ENCODE data around the gene LRRC74B.

LRRC74B gene

GRCh38 chr22:21073023-21073422 lies 27.3 kb downstream of the LRRC74B start:
- H3K4me3 ChIP-seq (ENCODE audit: low read depth, low read length) = no peak overlapping the region
- DNase-seq (ENCODE audit: low read depth) = no peak
- TF ChIP-seq CTCF (conservative IDR thresholded peaks at IDR 0.05; ENCODE audit: low read depth, low read length) = no peak

- no peak for DNase-seq (ENCODE audit: low read depth)
- H3K4me3 ChIP-seq (ENCODE audit: low read depth, low read length) = no peak overlapping the region
- no peak for TF ChIP-seq CTCF (conservative IDR thresholded peaks at IDR 0.05; ENCODE audit: low read depth, low read length)
Observed at GRCh38 chr22:21073482-21073881, 27.7 kb downstream of the LRRC74B start.

GRCh38 chr22:21074102-21074715 lies 28.5 kb downstream of the LRRC74B start:
- DNase-seq (ENCODE audit: low read depth) = peak; percentile 16
- H3K4me3 ChIP-seq (ENCODE audit: low read depth, low read length) = no peak overlapping the region
- TF ChIP-seq CTCF (conservative IDR thresholded peaks at IDR 0.05; ENCODE audit: low read depth, low read length) = no peak

GRCh38 chr22:21075516-21076138 lies 29.9 kb downstream of the LRRC74B start:
- TF ChIP-seq CTCF (conservative IDR thresholded peaks at IDR 0.05; ENCODE audit: low read depth, low read length) = no peak
- no peak overlapping the region for H3K4me3 ChIP-seq (ENCODE audit: low read depth, low read length)
- DNase-seq (ENCODE audit: low read depth) = no peak

GRCh38 chr22:21076912-21077625 lies 31.3 kb downstream of the LRRC74B start:
- TF ChIP-seq CTCF (conservative IDR thresholded peaks at IDR 0.05; ENCODE audit: low read depth, low read length) = no peak
- no peak overlapping the region for H3K4me3 ChIP-seq (ENCODE audit: low read depth, low read length)
- DNase-seq (ENCODE audit: low read depth) = no peak

- no peak overlapping the region for H3K4me3 ChIP-seq (ENCODE audit: low read depth, low read length)
- no peak for DNase-seq (ENCODE audit: low read depth)
- TF ChIP-seq CTCF (conservative IDR thresholded peaks at IDR 0.05; ENCODE audit: low read depth, low read length) = no peak
Observed at GRCh38 chr22:21077884-21078508, 32.2 kb downstream of the LRRC74B start.
